NCI-H1092 treated with DMSO at 0.1 percent for 48 hours (cell line): ENCODE data around the gene KCNH2.
"Not testable (repeated sequence)": the region's sequence is repeated elsewhere in the genome, so short reads cannot be mapped to it uniquely, and the experiment has no call there.

Experiments
- DNase-seq: peaks from one replicate; lab custom pipeline; 2025; lab: John Stamatoyannopoulos, UW

KCNH2 gene

GRCh38 chr7:150978126-150978789 lies at the start of gene KCNH2:
TSS of gene KCNH2 (minus strand) at chr7:150978321. CDS start at chr7:150977913, 408 bp downstream.
- peak; percentile 95 for DNase-seq

- not testable (repeated sequence) for DNase-seq
Observed at GRCh38 chr7:151027728-151028130, 49.6 kb upstream of the KCNH2 start.

GRCh38 chr7:151026771-151027727 lies 48.9 kb upstream of the KCNH2 start:
- not testable (repeated sequence) for DNase-seq

GRCh38 chr7:151025924-151026671 lies 48.0 kb upstream of the KCNH2 start:
- no peak for DNase-seq

- DNase-seq = no peak
Observed at GRCh38 chr7:151024435-151025056, 46.4 kb upstream of the KCNH2 start, which contains the start of gene ATG9B. TSS of gene ATG9B (minus strand) at chr7:151024494. CDS start at chr7:151024423, 71 bp downstream.

GRCh38 chr7:151023232-151023631 lies 45.1 kb upstream of the KCNH2 start:
- no peak for DNase-seq

- no peak for DNase-seq
Observed at GRCh38 chr7:151020231-151020630, 42.1 kb upstream of the KCNH2 start.

- DNase-seq = no peak
Observed at GRCh38 chr7:151019130-151019447, 41.0 kb upstream of the KCNH2 start.

GRCh38 chr7:151018421-151019129 lies 40.5 kb upstream of the KCNH2 start:
- DNase-seq = peak; percentile 58

GRCh38 chr7:151017953-151018420 lies 39.9 kb upstream of the KCNH2 start:
- DNase-seq = peak; percentile 73

- no peak for DNase-seq
Observed at GRCh38 chr7:151017370-151017952, 39.3 kb upstream of the KCNH2 start.

- DNase-seq = no peak
Observed at GRCh38 chr7:151016942-151017341, 38.8 kb upstream of the KCNH2 start.

- DNase-seq = no peak
Observed at GRCh38 chr7:151016505-151016904, 38.4 kb upstream of the KCNH2 start.

GRCh38 chr7:151015967-151016366 lies 37.8 kb upstream of the KCNH2 start:
- no peak for DNase-seq

GRCh38 chr7:151014950-151015349 lies 36.8 kb upstream of the KCNH2 start:
- no peak for DNase-seq

GRCh38 chr7:151013733-151014497 lies 35.8 kb upstream of the KCNH2 start:
- DNase-seq = peak; percentile 52

- peak; percentile 40 for DNase-seq
Observed at GRCh38 chr7:151013356-151013732, 35.2 kb upstream of the KCNH2 start.

GRCh38 chr7:151012911-151013347 lies 34.8 kb upstream of the KCNH2 start:
- DNase-seq = peak; percentile 26

- no peak for DNase-seq
Observed at GRCh38 chr7:151012031-151012692, 34.0 kb upstream of the KCNH2 start.
